HEK293T (cell line): ENCODE results near the gene DNMT1.

Source experiments
- FOXK2 ChIP-seq: fragments of 450-650 bp; IDR thresholded peaks from 2 replicates; pipeline ENCODE4 v1.6.1; 2016; ENCODE audit warnings: mild to moderate bottlenecking
- FOXM1 ChIP-seq: fragments of 450-650 bp; IDR thresholded peaks from 2 replicates; pipeline ENCODE4 v1.6.1; 2017; ENCODE audit warnings: mild to moderate bottlenecking, borderline replicate concordance
- NFRKB ChIP-seq: fragments of 450-650 bp; IDR thresholded peaks from 2 replicates; pipeline ENCODE4 v1.6.1; 2016; ENCODE audit warnings: mild to moderate bottlenecking, moderate library complexity
- SP1 ChIP-seq: fragments of 450-650 bp; IDR thresholded peaks from 2 replicates; pipeline ENCODE4 v1.6.1; 2017
- TARDBP ChIP-seq: fragments of 450-650 bp; IDR thresholded peaks from 2 replicates; pipeline ENCODE4 v1.6.1; 2016

GRCh38 chr19:10224337-10224736, 29.6 kb upstream of the DNMT1 start:
- TF ChIP-seq TARDBP (no peak), SP1 (no peak), NFRKB (no peak), FOXM1 (no peak), FOXK2 (no peak)
